Common myeloid progenitor, CD34-positive (primary cell): ENCODE data around the gene ATF4.

Source experiments
- CTCF ChIA-PET: fragments of 350-600 bp; sonication (Branson Sonifier 250); formaldehyde crosslinking; loops from one replicate; lab custom pipeline; 2021; ENCODE audit warnings: antibody characterized with exemption; lab: Charles Lee
- POLR2A ChIA-PET: fragments of 350-600 bp; sonication (Branson Sonifier 250); formaldehyde crosslinking; loops from one replicate; lab custom pipeline; 2021; ENCODE audit warnings: antibody characterized with exemption; lab: Charles Lee
- DNase-seq, 3 donors: peaks; one replicate each; pipeline versions ENCODE4 v3.0.0 to v3.0.0-alpha.2; 2013
- H3K27ac ChIP-seq, 2 experiments: 1 replicate in 1 of 2; 2 replicates in 1 of 2; pipeline ENCODE4 v1.7.0; 2013; ENCODE audit warnings: inconsistent platforms in 2 of 2, low read length in 2 of 2, mild to moderate bottlenecking in 2 of 2, low read depth in 1 of 2, moderate library complexity in 1 of 2; ENCODE audit not compliant: severe bottlenecking in 2 of 2, insufficient read depth in 1 of 2, poor library complexity in 1 of 2
- H3K27me3 ChIP-seq, 5 experiments: replicated peaks in 2 of 5; 1 replicate in 3 of 5; 2 replicates in 2 of 5; pipeline versions ENCODE4 v1.6.1 to v1.7.0; 2013; ENCODE audit warnings: low read length in 4 of 5, mild to moderate bottlenecking in 2 of 5, moderate library complexity in 2 of 5, inconsistent platforms in 1 of 5; ENCODE audit not compliant: insufficient read depth in 5 of 5, control insufficient read depth in 4 of 5
- H3K36me3 ChIP-seq, 4 experiments: 1 replicate in 2 of 4; 2 replicates in 2 of 4; pipeline versions ENCODE4 v1.6.1 to v1.7.0; 2013; ENCODE audit warnings: low read length in 3 of 4, control low read depth in 1 of 4, mild to moderate bottlenecking in 1 of 4; ENCODE audit not compliant: control insufficient read depth in 4 of 4, insufficient read depth in 4 of 4
- H3K4me1 ChIP-seq, 4 experiments: 1 replicate in 3 of 4; 2 replicates in 1 of 4; pipeline versions ENCODE4 v1.6.1 to v1.7.1; 2013; ENCODE audit warnings: low read length in 3 of 4, mild to moderate bottlenecking in 3 of 4, control low read depth in 1 of 4, inconsistent platforms in 1 of 4, moderate library complexity in 1 of 4; ENCODE audit not compliant: control insufficient read depth in 4 of 4, insufficient read depth in 4 of 4; ENCODE audit errors: control extremely low read depth in 1 of 4
- H3K4me3 ChIP-seq, 7 experiments: 1 replicate in 4 of 7; 2 replicates in 3 of 7; pipeline versions ENCODE4 v1.5.1 to v1.7.0; 2013; ENCODE audit warnings: mild to moderate bottlenecking in 7 of 7, low read length in 6 of 7, moderate library complexity in 6 of 7, inconsistent platforms in 2 of 7, low read depth in 2 of 7, control low read depth in 1 of 7; ENCODE audit not compliant: insufficient read depth in 4 of 7, control insufficient read depth in 1 of 7; ENCODE audit errors: extremely low read depth in 1 of 7
- H3K9me3 ChIP-seq, 5 experiments: 1 replicate in 4 of 5; 2 replicates in 1 of 5; pipeline versions ENCODE4 v1.6.1 to v1.7.1; 2013; ENCODE audit warnings: low read length in 4 of 5, mild to moderate bottlenecking in 2 of 5, inconsistent platforms in 1 of 5, low read depth in 1 of 5, moderate library complexity in 1 of 5; ENCODE audit not compliant: control insufficient read depth in 4 of 5, insufficient read depth in 2 of 5; ENCODE audit errors: control extremely low read depth in 1 of 5
- WGBS: methylation state at CpG from one replicate; pipeline ENCODE4 v1.1.5; 2013; ENCODE audit not compliant: insufficient coverage; 5-methylcytosine and 5-hydroxymethylcytosine counted together

Gene ATF4

DNA sequence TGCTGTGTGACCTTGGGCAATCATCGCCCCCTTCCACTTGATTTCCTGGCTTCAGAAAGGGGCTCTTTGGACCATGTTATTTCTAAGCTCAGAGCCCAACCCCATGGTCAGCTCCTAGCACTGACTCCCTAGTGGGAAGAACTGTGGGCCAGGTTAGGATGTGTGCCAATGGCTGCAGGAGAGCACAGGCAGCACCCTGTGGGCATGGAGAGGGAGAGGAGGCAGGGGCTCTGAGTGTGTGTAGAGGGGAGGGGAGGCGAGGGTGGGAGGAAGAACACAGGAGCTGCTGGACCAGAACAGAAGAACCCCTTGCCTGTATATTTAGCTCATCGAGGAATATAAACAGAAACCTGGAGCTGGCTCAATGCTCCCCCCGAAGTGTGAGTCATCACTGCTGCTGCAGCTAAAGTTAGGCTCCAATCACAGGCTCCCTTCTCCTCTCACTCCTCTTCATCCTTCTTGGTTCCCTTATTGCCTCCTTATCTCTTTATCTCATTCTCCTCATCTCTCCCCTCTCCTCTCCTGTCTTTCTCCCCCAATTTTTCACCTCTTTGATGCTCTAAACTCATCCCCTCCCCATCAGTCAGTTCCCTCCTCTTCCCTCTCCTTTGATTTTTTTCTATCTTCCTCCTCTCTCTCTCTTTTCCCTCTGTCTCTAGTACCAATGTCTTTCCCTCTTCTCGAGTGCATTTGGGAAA, 26.7 kb downstream of the ATF4 start:
- Histone ChIP-seq H3K27ac (no peak overlapping the region), H3K36me3 (no peaks in the 10 kb centered on the region), H3K4me1 (peaks cover 0 to 5% (median 0%) of the 10 kb centered on the region in 4 experiments), H3K9me3 (no peaks in the 10 kb centered on the region), H3K27me3 (peaks cover 3 to 75% (median 19%) of the 10 kb centered on the region in 5 experiments), H3K4me3 (no peak overlapping the region)
- WGBS = 85% methylated on average over 3 of the region's 5 CpGs
- ChIA-PET CTCF (interaction anchor here (1.1 to 1.7 kb wide), 2 partner anchors 13 to 490 kb away, joined by 4 read pairs; no protein-coding TSS in a partner anchor), POLR2A (interaction anchor here (0.6 kb wide), 1 partner anchor 1176 kb away, joined by 3 read pairs; no protein-coding TSS in a partner anchor)
- no peak for DNase-seq

DNA sequence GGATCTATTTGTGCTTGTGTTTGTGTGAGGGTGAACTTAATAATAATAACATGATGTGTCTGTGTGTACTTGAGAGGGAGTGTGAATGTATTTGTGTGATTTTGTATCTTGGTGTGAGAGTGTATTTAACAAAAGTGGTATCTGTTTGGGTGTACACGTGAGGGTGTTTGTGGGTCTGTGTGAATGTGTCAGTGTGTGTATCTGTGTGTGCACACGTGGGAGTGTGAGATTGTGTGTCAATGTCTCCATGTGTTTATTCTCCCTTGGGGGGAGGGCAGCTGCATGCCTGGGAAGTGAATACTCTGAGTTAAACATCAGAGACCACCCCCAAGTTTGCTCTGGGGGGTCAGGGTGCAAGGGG, 27.2 kb downstream of the ATF4 start:
- WGBS = 81% methylated on average over 2 of the region's 2 CpGs
- CTCF ChIA-PET = interaction anchor here (1.1 kb wide), 1 partner anchor 13 kb away, joined by 4 read pairs; no protein-coding TSS in a partner anchor
- DNase-seq = no peak
- H3K4me3 ChIP-seq = no peak overlapping the region
- H3K4me1 ChIP-seq = peaks cover 0 to 5% (median 0%) of the 10 kb centered on the region in 4 experiments
- H3K27me3 ChIP-seq = peaks cover 3 to 80% (median 23%) of the 10 kb centered on the region in 5 experiments
- H3K9me3 ChIP-seq = no peaks in the 10 kb centered on the region
- H3K36me3 ChIP-seq = no peaks in the 10 kb centered on the region
- POLR2A ChIA-PET = no interaction called here
- H3K27ac ChIP-seq = no peak overlapping the region

GRCh38 chr22:39553429-39553828, 33.1 kb downstream of the ATF4 start:
- ChIA-PET CTCF (no interaction called here), POLR2A (interaction anchor here (0.6 kb wide), 1 partner anchor 437 kb away, joined by 5 read pairs; no protein-coding TSS in a partner anchor)
- Histone ChIP-seq H3K4me1 (peaks cover 0 to 7% (median 2%) of the 10 kb centered on the region in 4 experiments), H3K27ac (no peak overlapping the region), H3K27me3 (peaks cover 2 to 91% (median 43%) of the 10 kb centered on the region in 5 experiments), H3K9me3 (no peaks in the 10 kb centered on the region), H3K36me3 (no peaks in the 10 kb centered on the region), H3K4me3 (no peak overlapping the region)
- WGBS = no CpG with 5 or more reads among the region's 3 CpGs
- DNase-seq = no peak

DNA sequence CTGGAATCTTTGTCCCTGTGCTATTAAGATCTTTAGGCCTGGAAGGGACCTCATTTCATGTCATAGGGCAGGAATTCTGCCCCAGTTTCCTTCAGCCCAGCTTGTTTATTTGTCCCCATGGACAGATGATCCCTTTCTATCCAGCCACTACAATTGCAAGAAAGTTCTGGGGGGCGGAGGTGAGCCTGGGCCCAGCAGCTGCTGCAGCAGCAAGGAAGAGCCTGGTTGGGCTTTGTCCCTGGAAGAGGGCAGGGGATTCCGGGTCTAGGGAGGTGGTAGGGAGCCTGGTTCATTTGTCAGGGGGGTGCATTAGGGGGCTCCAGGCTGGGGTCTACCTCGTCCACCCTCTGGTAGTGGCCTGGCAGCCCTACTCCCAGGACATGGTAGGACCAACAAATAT, 33.8 kb downstream of the ATF4 start:
- no peaks in the 10 kb centered on the region for H3K9me3 ChIP-seq
- WGBS = 75% methylated on average over 3 of the region's 3 CpGs
- H3K27me3 ChIP-seq = peaks cover 2 to 91% (median 51%) of the 10 kb centered on the region in 5 experiments
- no peak overlapping the region for H3K27ac ChIP-seq
- H3K36me3 ChIP-seq = no peaks in the 10 kb centered on the region
- no peak overlapping the region for H3K4me3 ChIP-seq
- DNase-seq = no peak
- ChIA-PET POLR2A (no interaction called here), CTCF (no interaction called here)
- H3K4me1 ChIP-seq = peaks cover 0 to 7% (median 2%) of the 10 kb centered on the region in 4 experiments

DNA sequence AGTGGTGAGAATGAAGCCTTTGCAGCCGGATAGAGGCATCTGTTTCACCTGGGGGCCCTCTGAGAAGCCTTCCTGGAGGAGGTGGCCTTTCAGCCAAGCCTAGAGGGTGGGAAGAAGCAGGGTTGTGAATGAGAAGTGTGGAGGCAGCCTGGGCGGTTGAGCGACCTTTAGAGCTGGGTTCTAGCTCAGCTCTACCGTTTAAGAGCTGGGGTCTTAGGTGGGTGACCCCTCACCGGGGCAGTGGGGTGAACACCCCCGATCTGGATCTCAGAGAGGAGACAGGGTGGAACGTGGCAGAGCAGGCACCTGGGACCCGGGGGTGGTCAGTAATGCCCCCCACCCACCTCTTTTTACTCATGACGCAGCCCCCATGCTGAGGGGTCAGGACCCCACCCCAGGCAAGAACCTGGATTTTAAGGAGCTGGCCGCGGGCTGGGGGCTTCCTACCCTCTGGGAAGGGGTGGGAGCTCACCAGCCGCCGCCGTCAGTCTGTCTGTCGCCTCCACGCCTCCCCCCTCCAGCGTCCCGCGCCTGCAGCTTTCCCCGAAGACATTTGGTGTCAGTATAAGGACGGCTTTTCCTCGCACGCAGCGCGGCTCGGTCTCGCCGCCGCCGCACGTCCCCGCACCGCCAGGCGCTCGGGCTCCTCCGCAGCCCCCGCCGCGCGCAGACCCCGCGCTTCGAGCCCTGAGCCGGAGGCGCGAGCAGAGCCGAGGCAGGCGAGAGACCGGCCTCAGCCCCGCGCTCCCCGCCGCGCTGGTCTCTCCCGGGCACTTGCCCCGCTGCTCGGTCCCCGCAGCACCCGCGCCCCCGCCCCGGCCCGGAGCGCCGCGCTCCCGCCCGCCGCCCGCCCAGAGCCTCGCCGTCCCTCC, 36.8 kb downstream of the ATF4 start:
- H3K4me3 ChIP-seq = peak overlapping the region in 2 of 7 experiments; percentile 32 to 33
- H3K27me3 ChIP-seq = peaks cover 2 to 92% (median 47%) of the 10 kb centered on the region in 5 experiments
- peak; percentile 32 to 47 (median 39) for DNase-seq
- ChIA-PET CTCF (interaction anchor here (1.6 kb wide), 1 partner anchor 23 kb away, joined by 3 read pairs; no protein-coding TSS in a partner anchor), POLR2A (no interaction called here)
- WGBS = 7% methylated on average over 46 of the region's 72 CpGs
- no peaks in the 10 kb centered on the region for H3K36me3 ChIP-seq
- no peaks in the 10 kb centered on the region for H3K9me3 ChIP-seq
- H3K27ac ChIP-seq = no peak overlapping the region
- H3K4me1 ChIP-seq = peaks cover 0 to 7% (median 2%) of the 10 kb centered on the region in 4 experiments

- no peak overlapping the region for H3K4me3 ChIP-seq
- H3K27ac ChIP-seq = no peak overlapping the region
- no peaks in the 10 kb centered on the region for H3K36me3 ChIP-seq
- peaks cover 2 to 87% (median 39%) of the 10 kb centered on the region in 5 experiments for H3K27me3 ChIP-seq
- DNase-seq = no peak
- WGBS = 5% methylated on average over 16 of the region's 34 CpGs
- peaks cover 0 to 7% (median 2%) of the 10 kb centered on the region in 4 experiments for H3K4me1 ChIP-seq
- POLR2A ChIA-PET = no interaction called here
- H3K9me3 ChIP-seq = no peaks in the 10 kb centered on the region
- CTCF ChIA-PET = interaction anchor here (1.5 to 2.1 kb wide), 2 partner anchors 466 to 474 kb away, joined by 3 to 6 read pairs; no protein-coding TSS in a partner anchor
Measured at GRCh38 chr22:39558254-39558727, 37.9 kb downstream of the ATF4 start.
